GM18909 (cell line): ENCODE measurements around the gene TAF3.

Experiments
- ATAC-seq: cut with Tn5 transposase; IDR thresholded peaks from one replicate; pipeline ENCODE4 v1.9.1; 2021; ENCODE audit warnings: mild to moderate bottlenecking; ENCODE audit not compliant: unreplicated experiment, poor library complexity

The TAF3 gene

DNA sequence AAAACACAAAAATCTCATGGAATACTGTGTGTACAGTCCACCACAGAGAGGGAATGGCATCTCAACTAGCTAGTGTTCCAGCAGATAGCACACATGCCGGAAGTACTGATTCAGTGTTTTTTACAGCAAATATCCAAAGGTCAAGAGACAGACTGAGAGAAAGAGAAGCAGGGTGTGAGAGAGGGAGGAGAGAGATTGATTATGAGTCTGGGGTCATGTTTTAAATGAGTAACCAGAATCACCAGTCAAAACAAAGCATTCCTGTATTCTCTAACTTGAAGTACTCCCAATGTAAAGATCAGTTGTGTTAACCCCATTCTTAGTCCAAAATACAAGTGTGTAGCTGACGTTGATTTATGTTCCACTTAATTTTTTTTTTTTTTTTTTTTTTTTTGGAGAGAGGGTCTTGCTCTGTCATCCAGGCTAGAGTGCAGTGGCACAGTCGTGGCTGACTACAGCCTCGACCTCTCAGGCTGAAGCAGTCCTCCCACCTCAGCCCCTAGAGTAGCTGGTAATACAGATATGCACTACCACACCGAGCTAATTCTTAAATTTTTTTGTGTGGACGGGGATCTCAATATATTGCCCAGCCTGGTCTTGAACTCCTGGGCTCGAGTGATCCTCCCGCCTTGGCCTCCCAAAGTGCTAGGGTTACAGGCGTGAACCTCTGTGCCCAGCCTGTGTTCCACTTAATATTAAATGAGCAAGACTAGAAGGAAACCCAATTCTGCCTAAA lies 114.2 kb downstream of the TAF3 start:
- no peak for ATAC-seq

DNA sequence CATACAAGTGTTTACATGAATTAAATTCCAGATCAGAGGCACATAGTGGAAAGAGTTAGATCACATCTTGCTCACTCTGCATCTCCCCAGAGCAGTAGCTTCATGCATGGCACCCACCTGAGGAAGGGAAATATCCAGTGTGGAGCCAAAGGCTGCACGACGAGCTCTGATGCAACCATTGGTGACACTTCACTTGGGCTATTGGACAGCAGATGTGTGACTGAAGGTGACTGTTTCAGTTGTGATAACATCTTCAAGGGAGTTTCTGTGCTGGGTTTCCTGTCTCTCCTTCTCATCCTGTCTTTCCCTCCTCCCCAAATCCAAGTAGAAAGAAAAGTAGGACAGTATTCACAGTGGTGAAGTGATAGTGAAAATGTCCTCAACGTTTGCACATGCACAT lies 115.0 kb downstream of the TAF3 start:
- no peak for ATAC-seq

DNA sequence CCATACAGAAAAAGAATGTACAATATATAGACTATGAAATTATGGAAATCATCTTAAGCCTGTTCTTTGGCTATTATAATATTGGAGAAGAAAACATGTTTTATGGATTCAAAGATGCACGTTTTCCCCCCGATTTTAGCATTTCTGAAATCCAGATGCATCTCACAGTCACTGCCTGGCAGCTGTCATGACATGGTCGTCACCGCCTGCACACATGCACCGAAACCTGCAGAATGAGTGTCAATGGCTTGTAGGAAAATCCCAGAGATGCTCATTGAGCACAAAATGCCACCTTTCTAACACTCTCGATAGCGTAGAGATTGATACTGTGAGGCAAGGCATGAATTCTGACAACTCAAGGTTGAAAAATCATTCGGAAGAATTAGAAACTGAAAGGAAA lies 115.5 kb downstream of the TAF3 start:
- no peak for ATAC-seq

DNA sequence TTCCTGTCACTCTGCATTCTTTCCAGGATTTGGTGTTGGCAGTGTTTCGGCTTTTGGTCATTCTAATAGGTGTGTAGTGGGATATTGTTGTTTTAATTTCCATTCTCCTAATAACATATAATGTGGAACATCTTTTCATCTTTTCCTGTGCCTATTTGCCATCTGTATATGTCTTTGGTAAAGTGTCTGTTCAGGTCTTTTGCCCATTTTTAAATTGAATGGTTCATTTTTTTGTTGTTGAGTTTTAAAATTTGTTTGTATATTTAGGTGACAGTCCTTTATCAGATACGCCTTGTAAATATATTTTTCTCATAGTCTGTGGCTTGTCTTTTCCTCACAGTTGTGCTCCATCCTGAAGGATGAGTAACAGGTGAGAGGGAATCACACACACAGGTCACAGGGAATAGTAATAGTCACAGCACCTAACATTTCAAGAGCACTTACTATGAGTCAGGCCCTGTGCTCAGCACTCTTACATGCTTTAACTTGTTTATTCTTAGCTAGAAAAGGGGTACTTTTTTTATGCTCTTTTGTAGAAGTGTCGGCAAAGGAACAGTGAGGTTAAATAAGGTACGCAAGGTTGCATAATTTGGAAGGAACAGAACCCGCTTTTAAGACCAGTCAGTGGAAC lies 119.1 kb downstream of the TAF3 start:
- ATAC-seq, result no peak

DNA sequence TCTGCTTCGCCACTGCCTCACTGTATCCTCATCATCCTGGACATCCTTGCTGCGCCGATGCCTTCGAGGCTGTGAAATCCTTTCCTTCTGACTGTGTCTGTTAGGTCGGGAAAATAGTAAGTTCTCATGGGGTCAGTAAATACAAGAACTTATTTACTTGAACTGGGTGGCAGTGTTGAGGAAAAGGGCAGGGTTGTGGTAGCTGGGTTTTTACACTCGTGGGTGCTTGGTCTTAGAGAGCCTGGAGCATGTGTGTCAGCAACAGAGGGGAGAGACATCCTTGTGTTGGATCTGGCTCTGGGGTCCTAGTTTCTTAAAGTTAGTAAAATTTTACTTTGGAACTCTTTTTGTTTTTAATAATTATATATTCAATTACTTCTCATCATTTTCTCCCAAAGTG lies 123.3 kb downstream of the TAF3 start:
- no peak for ATAC-seq

DNA sequence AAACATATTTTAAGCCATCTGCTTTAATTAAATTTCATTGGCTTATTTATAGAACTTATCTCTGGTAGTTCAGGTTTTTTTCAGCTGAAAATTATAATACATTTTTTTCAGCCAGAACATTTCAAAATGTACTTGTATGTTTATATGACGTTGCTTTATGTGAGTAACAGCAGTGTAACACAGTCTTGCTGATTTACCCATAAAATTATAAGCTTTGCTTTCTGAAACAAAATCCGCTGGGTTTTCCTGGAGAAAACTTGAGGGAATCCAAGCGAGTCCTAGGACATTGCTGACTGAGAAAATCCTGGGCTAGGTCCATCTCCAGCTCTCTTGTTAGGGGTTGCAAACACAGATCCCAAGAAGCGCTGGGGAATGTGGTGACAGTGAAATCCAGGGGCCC lies 124.0 kb downstream of the TAF3 start:
- no peak for ATAC-seq

DNA sequence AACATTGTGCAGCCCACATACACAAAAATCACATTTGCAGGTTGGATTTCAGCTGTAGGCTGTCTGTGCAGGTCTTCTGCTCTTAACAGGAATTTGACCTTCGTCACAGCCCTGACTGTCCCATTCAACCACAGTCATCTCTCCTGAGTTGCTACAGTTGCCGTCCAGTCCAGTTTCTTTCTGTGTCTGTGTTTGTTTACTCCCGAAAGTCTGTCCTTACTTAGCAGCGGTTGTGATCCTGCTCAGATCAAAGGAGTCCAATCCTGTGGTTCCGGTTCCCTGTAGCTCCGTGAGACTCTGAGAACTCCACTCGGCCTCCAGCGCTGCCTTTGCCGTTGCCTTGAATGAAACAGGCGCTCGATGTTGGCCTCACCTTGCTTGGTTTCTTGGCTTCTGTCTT lies 124.6 kb downstream of the TAF3 start:
- ATAC-seq, result no peak

DNA sequence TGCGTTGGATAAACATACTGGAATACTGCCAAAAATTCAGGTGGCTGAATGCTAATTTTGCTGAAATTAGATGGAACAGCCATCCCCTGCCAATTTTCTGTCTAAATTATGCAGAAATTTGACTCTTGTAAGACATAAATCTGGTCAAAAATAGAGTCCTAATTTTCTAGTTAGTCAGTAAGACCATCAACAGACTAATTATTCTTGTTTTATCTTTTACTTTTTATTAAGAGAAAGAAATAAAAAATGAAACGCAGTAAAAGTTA lies 125.8 kb downstream of the TAF3 start:
- ATAC-seq, result no peak

DNA sequence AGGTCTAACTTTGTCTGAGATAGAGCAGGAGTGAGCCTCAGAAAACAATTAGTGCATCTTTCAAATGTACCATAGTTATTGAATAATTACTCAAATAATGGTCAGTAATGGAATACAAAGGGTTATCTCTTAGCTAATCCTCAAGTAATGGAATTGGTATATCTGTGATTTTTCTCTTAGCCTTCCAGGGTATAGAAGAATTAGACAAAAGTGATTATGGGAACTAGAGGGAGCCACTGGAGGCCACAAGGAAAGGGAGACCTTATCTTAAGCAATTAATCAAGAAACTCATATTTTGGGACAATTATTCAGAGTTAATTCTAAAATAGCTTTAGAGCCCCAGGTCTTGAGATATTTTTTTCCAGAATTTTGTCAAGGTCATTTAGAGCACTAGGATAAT lies 126.2 kb downstream of the TAF3 start:
- ATAC-seq, result no peak

DNA sequence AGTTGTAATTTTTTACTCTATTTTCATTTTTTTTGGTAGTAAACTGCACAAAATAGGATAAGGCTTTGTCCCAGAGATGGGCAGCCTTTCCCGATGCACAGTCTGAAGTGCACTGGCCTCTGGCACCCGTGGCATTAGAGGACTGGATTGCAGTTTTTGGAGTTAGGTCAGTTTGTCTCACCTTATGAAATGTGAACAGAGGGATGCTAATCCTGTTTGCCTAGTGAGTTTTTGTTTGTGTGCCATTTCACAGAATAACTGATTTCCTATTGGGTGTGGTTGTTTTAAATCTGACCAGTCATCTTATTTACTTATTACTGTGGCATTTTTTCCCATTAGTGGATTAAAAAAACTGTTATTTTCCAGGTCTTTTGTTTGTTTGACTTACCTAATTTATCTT lies 126.7 kb downstream of the TAF3 start:
- ATAC-seq, result no peak

DNA sequence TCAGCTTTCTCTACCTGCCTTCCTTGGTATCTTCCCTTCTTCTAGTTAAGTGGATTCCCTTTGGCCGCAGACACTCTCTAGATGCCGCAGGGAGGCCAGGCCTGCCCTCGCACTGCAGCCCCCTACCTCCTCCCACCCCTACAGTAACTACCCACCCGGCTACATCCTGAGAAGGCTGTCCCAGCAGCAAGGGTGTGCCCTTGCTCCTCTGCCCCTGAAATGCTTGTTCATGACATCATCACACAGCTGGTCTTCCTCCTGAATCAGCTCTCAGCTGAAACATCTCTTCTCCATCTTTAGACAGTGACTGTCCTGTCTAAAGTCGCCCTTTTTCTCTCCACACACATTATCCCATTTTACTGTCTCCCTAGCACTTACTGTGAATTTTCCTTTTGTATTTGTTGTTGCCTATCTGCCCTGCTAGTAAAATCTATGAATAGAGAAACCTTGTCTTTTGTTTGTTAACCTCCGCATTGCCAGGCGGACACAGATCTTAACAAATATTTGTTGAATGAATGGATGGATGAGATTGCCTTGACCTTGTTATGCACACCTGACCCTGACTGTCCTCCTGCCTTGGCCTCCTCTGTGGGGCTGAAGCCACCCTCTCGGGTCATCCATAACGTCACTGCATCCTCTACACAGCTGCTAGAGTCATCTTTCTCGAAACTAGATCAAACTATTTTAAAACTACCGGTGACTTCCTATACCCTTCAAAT lies 127.3 kb downstream of the TAF3 start:
- no peak for ATAC-seq

DNA sequence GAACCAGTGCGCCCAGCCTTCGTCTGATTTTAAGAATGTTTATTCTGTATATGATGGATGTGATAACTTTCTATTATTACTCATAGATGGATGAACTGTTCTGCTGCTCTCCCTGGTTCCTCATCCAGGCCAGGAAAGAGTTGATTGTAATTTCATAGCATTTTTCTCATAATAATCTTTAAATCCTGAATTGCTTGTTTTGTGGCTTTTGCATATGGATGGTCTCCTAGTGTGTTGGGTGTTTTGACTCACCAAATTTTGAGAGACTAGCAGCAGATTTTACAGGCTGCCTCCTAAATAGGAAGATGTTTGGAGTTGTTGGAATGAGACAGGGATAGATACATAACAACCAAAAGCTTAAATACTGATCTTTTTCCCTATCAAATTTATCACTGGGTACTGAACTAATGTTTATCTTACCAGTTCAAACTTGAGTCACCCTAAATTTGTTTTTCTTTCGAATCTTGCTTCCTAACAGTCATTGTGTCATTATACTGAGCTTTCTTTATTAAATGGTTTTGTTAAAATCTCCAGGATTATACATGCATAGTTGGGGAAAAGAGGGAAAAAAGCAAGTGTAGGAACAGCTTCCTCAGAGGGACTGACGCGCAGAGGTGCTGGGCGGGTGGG lies 130.2 kb downstream of the TAF3 start:
- no peak for ATAC-seq

DNA sequence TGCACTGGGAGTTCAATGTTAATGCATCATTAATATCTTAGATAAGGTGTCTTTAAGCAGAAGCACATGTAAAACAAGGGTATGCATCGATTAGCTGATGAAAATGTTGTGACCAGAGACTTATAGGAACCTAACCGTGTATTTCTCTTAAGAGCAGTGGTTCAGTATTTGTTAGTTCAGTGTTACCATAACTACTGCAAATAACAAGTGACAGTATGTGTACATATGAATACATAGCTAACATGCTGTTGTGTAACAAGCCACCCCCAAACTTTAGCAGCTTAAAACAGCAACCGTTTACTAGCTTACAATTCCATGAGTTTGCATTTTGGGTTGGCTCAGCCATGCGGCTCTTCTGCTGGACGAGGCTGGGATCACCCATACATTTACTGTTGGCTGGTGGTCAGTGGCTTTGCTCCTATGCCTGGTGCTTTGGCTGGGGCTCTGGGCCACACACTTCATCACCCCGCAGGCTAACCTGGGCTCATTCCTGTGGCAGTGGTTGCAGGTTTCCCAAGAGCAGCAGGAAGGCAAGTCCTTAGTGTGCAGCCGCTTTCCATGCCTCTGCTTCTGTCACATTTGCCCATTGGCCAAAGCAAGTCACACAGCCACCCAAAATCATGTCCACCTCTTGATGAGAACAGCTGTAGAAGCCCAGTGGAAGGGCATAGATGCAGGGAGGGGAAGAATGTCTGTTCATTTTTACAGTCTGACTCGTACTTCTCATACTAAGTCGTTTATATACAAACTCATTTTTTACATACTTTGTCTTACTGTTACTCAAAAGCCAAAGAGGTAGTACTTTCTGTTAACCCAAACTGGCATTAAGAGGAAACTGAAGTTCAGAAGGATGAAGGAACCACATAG lies 132.9 kb downstream of the TAF3 start:
- no peak for ATAC-seq

DNA sequence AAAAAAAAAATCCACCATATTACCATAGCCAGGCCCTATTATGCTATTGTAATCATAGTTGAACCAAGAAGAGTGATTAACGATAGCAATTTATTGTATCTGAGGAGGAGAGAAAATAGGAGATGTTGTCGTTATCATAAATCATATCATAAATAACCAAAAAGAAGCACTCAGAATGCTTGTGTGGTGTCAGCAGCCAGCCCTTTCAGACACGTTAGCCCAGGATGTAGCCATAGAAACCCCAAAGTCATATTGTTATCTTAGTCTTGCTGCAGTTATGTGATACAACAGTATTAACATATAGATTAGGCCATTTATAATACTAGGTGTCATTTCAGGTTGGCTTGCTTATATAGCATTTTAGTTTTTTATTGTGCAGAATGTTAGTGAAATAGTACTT lies 134.0 kb downstream of the TAF3 start:
- no peak for ATAC-seq

DNA sequence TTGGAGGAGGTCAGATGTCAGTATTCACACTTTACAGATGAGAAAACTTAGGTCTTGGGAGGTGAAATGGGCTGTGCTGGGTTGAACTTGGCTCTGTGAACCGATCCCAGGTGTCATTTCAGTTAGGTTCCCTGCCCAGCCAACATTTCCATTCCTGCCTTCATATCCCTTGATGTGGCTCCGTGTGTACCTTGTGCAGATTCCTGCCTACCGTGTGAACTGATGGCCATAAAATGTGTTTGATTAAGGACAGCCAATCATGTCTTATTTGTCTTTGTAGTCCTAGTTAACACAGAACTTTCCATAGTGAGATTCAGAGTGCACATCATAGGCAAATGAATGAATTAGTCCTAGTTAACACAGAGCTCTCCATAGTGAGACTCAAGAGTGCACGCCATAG lies 135.1 kb downstream of the TAF3 start:
- no peak for ATAC-seq

DNA sequence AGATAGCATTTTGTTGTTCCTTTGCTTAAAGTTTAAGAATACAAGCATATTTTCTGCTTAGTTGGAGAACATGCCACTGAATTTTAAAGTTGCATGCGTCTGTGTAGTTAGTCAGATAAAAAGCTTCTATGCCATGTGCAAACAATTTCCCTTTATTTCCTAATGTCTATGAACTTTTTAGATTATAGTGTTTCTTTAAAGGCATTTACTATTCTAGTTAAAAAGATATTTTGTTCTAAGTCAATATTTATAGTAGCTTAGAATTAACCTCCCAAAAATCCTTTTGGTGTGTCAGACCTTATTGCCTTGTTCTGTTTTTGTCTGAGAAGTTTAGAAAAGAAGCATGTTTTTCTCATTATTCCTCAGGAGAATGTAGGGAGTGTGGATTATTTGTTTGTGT lies 137.1 kb downstream of the TAF3 start:
- no peak for ATAC-seq

DNA sequence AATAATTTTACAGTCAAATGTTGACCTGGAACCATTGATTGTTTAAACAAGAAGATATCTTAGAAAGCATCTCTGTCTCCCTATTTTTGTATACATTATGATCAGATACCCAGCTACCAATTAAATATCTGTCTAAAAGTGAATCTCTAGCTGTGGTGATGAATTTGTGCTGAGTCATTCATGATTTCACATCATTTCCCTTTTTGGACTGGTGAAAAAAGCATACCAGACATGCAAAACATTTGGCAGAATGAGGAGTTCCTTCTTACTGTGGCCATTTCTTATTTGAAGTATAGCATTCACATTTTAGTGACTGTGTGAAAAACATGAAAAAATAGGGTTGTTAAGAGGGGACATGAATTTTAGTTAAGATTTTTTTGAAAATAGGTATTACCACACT lies 138.2 kb downstream of the TAF3 start:
- peak; percentile 95 for ATAC-seq

DNA sequence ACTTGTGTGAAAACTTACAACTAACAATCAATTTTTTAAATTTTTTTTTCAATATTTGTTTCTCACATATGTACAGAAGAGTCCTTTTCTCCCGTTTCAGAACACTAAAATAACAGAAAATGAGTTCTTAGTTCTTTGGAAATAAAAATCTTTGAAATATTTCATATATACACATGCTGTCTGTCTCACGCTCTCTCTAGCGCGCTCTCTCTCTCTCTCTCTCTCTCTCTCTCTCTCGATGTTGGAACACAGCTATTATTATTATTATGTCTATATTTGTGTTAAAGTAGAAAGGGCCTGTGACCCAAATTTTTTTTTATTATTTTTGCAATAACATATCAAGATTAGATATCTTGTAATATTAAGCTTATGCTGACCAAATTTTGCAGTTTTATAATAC lies 139.3 kb downstream of the TAF3 start:
- ATAC-seq, result no peak

DNA sequence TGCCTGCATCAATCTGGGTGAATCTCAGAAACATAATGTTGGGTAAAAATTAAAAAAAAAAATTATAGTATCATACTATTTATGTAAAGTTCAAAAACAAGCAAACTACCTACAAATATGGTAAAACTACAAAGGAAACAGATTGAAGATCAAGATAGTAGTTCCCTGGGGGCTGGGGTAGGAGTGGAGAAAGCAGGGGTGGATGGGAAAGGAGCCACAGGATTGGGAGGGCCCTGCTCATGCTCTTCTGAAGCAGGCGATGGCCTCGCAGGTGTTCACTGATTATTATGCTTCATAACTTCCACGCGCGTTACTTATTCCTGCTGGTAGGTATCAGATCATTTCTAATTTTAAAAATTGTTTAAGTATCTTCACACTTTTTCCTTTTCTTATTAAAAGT lies 140.1 kb downstream of the TAF3 start:
- no peak for ATAC-seq

DNA sequence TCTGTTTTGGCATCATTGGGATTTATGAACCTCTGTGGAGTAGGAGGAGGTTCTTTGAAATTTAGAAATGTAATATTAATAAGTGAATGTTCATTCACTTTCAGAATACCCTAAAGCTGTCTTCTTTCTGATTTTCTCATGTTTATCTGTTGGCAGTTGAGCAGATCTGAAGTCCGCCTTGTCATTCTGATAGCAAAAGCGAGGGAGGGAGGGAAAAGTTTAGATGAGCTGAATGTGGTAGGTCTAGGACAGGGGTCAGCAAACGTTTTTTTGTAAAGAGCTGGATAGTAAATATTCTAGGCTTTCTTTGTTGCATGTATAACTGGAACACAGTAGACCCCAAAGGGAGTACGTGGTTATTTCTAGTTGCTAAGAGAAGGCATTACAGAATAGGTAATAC lies 141.8 kb downstream of the TAF3 start:
- no peak for ATAC-seq

DNA sequence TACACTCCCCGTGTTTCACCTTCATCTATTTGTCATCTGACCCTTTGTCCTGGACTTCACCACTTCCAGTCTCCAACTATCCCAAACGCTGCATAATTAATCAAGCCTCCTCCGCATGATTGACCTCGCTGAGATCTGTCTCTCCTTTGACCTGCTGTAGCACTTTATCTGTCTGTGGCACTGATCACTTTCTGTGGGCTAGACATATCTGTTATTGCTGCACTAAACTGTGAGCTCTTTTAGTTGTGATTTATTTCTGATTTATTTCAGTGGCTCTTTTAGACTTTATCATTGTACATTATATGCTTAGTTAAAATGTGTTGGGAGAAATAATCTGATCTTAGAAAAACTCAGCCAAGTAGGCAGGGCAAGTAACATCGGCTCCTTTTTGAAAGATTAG lies 144.3 kb downstream of the TAF3 start:
- ATAC-seq, result no peak
